Thyroid gland (tissue), 4 donors: ENCODE results near the gene DPYSL4.

Source experiments
- POLR2A ChIP-seq, 2 donors: fragments of 450-650 bp; IDR thresholded peaks; one replicate each; pipeline ENCODE4 v1.6.1; 2017; ENCODE audit warnings: antibody characterized with exemption in 2 of 2, mild to moderate bottlenecking in 2 of 2, moderate library complexity in 1 of 2
- TF ChIP-seq, protein P1 (sequence below), 6 experiments: fragments of 200-600 bp in 3 of 6; fragments of 450-650 bp in 3 of 6; sonication (generic) in 3 of 6; IDR thresholded peaks; one replicate each; pipeline ENCODE4 v1.5.1; 2016 to 2019; ENCODE audit warnings: antibody characterized with exemption in 6 of 6, mild to moderate bottlenecking in 2 of 6, inconsistent platforms in 1 of 6, moderate library complexity in 1 of 6

DNA sequence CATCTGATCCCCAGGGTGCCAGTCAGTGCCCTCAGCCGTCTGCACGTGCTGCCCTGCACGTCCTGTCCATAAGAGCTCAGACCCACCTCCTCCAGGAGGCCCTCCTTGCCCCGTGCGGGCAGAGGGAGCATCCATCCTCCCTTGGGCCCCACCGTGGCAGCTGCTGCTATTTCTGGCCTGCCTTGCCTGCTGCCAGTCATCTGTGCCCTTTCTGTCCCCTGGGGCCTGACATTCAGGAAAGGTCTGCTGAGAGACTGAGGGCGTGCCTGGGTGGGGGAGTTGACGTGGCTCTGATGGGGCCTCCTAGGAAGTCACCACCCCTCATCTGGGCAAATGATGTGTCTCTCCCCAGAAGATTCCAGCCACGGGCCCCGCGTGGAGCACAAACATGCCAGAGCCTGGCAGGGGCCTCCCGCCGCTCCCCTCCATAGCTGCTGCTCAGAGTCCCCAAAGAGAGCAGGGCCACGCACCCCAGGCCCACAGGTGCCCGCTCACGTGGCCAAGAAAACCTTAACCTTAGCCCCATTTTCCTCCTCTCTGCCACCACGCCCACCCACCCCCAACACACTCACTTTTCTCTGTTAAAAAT is 21.8 kb downstream of the DPYSL4 start:
- TF ChIP-seq, protein P1, sequence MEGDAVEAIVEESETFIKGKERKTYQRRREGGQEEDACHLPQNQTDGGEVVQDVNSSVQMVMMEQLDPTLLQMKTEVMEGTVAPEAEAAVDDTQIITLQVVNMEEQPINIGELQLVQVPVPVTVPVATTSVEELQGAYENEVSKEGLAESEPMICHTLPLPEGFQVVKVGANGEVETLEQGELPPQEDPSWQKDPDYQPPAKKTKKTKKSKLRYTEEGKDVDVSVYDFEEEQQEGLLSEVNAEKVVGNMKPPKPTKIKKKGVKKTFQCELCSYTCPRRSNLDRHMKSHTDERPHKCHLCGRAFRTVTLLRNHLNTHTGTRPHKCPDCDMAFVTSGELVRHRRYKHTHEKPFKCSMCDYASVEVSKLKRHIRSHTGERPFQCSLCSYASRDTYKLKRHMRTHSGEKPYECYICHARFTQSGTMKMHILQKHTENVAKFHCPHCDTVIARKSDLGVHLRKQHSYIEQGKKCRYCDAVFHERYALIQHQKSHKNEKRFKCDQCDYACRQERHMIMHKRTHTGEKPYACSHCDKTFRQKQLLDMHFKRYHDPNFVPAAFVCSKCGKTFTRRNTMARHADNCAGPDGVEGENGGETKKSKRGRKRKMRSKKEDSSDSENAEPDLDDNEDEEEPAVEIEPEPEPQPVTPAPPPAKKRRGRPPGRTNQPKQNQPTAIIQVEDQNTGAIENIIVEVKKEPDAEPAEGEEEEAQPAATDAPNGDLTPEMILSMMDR (IDR thresholded peaks at IDR 0.05), result no peak
- TF ChIP-seq POLR2A (IDR thresholded peaks at IDR 0.05), result no peak
